ENCODE measurements around the gene RRAS2.

The RRAS2 gene

DNA sequence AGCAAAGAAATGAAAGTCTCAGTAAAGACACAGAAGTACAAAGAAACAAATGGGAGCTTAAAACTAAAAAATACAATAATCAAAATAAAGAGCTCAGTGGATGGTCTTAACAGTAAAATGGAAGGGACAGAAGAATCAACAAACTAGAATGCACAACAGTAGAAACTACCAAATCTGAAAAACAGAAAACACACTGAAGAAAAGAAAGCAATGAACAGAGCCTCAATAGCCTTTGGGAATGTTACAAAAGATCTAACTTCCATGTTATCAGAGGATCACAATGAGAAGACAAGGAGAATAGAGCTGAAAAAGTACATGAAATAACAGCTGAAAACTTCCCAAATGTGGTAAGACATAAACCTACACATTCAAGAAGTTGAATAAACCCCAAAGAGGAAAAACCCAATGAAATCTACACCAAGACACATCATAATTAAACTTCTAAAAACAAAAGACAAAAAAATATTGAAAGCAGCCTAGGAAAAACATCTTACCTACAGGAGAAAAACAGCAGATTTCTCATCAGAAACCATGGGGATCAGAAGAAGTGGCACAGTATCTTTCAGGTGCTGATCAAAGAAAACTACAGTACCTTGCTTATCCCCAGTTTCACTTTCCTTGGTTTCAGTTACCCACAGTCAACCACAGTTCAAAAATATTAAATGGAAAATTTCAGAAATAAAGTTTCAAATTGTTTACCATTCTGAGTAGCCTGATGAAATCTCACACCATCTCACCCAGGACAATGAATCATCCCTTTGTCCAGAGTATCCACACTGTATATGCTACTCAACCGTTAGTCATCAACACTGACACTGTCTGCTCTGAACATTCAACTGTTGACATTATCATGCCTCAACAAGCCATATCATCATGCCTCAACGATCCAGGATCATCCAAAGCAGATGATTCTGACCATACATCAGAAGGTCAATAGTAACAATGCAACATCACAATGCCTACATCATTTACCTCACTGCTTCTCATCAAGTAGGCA, 22.2 kb downstream of the RRAS2 start:
- DNase-seq: no peak

GRCh38 chr11:14335712-14336111, 23.3 kb downstream of the RRAS2 start:
- DNase-seq: no peak

- no peak for DNase-seq
Observed at GRCh38 chr11:14334893-14335292, 24.1 kb downstream of the RRAS2 start.

GRCh38 chr11:14334192-14334591, 24.8 kb downstream of the RRAS2 start:
- DNase-seq: no peak

- no peak for DNase-seq
Observed at GRCh38 chr11:14331476-14332136, 27.4 kb downstream of the RRAS2 start.

GRCh38 chr11:14330881-14331280, 28.1 kb downstream of the RRAS2 start:
- no peak for DNase-seq

- DNase-seq: no peak
Observed at GRCh38 chr11:14329702-14330101, 29.3 kb downstream of the RRAS2 start.

- DNase-seq: no peak
Observed at GRCh38 chr11:14327116-14327515, 31.9 kb downstream of the RRAS2 start.

- no peak for DNase-seq
Observed at GRCh38 chr11:14323118-14323676, 35.8 kb downstream of the RRAS2 start.

GRCh38 chr11:14322510-14322909, 36.5 kb downstream of the RRAS2 start:
- DNase-seq: no peak

- DNase-seq: no peak
Observed at GRCh38 chr11:14320020-14320419, 39.0 kb downstream of the RRAS2 start.

DNA sequence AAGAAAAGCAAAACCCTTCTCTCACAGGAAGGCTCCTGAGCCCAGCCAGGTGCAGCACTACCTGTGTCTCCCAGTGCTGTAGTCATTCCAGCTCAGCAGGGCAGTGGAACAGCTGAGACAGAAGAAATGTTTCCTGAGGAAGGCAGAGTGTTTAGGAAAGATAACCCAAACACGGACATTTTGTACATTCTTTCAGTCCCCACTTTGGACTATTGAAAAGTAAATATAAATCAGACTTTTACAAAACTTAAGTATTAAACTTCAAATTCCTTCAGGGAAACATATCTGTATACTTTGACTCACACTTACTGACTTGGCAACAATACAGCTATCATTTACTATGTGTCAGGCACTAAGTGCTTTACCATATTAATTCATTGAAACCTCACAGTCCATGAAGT, 40.4 kb downstream of the RRAS2 start:
- no peak for DNase-seq

DNA sequence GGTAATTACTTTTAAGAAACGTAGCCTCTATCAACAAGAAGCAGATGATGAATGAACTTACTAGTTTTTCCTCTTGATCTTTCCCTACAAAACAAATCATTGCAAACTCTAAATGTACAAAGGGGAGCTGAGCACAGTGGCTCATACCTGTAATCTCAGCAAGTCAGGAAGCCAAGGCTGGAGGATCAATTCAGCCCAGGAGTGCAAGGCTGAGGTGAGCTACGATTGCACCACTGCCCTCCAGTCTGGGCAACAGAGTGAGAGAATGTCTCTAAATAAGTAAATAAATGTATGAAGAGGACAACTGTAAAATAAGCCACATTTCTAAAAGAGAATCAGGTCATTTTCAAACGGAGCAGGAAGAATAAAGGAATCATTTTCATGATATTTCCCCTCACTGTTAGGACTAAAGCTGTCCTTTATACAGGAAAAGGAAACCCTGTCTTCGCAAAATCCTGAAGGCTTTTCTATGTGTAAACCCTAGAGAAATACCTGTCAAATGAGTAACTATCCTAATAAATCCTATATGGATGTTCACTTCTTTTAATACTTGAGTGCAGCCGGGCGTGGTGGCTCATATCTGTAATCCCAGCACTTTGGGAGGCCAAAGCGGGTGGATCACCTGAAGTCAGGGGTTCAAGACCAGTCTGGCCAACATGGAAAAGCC, 41.2 kb downstream of the RRAS2 start:
- no peak for DNase-seq

DNA sequence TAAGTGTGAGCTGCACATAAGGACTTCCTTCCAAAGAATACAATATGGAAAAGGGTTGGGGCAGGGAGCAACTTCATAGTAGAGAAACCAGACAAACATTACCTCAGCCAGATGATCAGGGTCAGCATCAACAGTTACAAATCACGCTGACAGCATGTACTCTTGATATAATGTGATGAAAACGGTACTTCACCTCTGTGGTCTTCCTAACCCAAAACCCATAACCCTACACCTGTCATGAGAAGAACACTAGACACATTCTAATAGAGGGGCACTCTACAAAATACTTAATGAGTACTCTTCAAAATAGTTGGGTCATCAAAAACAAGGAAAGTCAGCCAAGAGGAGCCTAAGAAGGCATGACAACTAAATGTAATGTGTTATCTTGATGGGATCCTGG, 43.9 kb downstream of the RRAS2 start:
- DNase-seq: no peak

DNA sequence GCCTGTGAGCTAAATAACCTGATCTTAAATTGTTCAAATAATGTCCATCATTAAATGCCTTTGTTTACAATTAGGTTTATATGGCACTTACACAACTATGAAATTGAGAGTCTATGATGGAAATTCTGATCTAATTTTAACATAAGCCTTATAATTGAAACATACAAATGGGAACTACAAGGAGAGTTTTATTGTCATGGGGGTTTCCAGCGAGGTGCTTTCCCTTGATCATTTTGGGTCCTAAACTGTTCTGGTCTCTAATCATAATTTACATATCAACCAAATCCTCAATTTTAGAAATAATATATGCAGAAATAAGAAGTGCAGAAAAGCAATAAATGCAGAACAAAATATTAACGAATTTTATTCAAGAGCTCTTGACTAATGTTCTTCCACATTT, 44.9 kb downstream of the RRAS2 start:
- no peak for DNase-seq

GRCh38 chr11:14312736-14313438, 46.1 kb downstream of the RRAS2 start:
- DNase-seq: no peak

DNA sequence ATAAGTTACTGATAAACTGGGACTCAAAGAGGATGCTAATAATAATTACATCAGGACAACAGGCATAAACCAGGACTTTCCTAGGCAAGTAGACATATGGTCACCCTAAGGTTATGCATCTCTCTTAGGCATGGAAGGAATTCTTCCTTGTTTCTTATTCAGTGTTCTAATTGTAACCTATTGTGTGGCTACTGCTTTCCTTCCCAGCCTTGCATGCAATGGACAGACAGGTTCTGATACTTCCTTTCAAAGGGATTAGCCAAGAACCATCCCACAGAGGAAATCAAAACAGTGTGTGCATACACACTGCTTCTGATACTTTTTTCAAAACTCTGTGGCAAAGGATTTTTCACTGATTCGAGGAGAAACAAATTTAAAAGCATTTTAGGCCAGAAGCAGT, 48.3 kb downstream of the RRAS2 start:
- no peak for DNase-seq

DNA sequence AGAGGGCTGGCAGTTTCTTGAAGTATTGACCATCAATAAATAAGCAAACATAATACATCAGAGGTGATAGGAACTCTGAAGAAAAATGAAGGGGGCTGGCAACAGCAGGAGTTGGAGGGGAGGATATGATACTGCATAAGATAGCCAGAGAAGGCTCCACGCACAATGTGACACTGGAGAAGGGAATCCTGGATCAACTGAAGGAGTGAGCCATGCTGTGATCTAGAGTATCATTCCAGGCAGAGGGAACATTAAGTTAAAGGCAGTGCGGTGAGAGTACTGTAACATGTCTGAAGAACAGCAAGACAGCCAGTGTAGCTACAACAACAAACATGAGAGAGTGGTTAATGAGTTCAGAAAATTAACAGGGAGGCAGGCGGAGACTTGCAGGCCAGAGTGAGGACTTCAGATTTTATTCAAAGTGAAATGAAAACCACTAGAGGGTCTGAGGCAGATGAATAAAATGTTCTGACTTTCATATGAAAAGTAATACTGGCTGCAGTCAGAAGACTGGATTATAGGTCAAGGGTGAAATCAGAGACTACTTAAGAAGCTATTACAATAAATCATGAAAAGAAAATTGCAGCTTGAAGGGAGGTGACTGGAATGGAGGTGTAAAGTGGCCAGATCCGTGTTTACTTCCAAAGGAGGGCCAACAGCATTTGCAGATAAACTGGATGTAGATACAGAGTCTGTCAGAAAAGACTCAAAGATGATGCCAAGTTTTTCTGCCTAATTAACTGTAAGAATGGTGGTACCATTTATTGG, 49.4 kb downstream of the RRAS2 start:
- no peak for DNase-seq

DNA sequence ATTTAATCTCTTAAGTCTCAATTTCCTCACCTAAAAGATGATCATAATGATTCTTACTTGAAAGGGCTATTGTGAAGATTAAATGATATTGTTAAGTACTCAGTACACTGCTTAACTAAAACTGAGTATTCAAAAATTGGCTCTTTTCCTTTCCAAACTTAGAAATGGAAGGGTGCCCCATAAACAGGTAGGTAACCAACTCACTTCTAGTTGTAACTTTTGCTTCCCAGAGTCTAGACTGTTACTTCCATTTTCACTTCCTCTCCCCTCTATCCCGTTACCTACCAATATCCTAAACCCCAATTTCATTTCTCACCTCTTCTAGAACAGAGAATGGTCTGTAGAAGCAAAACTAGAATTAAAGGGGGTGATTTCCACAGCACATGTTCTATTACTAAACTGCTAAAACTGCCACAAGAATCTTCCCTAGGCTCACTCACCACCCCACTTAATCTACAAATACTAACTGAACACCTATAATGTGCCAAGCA, 50.0 kb downstream of the RRAS2 start:
- no peak for DNase-seq

GRCh38 chr11:14308114-14308896, 50.7 kb downstream of the RRAS2 start:
- DNase-seq: no peak

GRCh38 chr11:14306481-14306880, 52.5 kb downstream of the RRAS2 start:
- no peak for DNase-seq

Data from GOT3 (cell line).